HG03439 (cell line): Measurements from ENCODE around the gene OR5F1.

Source experiments
- ATAC-seq: cut with Tn5 transposase; IDR thresholded peaks from one replicate; pipeline ENCODE4 v1.9.1; 2021; ENCODE audit warnings: mild to moderate bottlenecking, moderate library complexity; ENCODE audit not compliant: unreplicated experiment

OR5F1 gene

GRCh38 chr11:55994525-55994924 is at the start of gene OR5F1:
Gene OR5F1, minus strand, starts transcription at chr11:55994625. Its CDS starts 0 bp downstream, at chr11:55994625.
- ATAC-seq: no peak

- no peak for ATAC-seq
These were observed 32.9 kb upstream of the OR5F1 start, which contains the start of gene OR5AS1 for GRCh38 chr11:56027354-56027753. Gene OR5AS1, plus strand, starts transcription at chr11:56027654. Its CDS starts 2,765 bp downstream, at chr11:56030419.

GRCh38 chr11:56013805-56014204 is 19.4 kb upstream of the OR5F1 start:
- ATAC-seq: no peak

GRCh38 chr11:56010716-56011115 is 16.3 kb upstream of the OR5F1 start:
- no peak for ATAC-seq

GRCh38 chr11:55970935-55971334 is 23.5 kb downstream of the OR5F1 start:
- no peak for ATAC-seq

- no peak for ATAC-seq
These were observed 24.6 kb downstream of the OR5F1 start, which contains the start of gene OR10AG1 for GRCh38 chr11:55969845-55970244. Gene OR10AG1, minus strand, starts transcription at chr11:55969945. Its CDS starts 38 bp downstream, at chr11:55969907.

- ATAC-seq: no peak
These were observed 26.5 kb downstream of the OR5F1 start for GRCh38 chr11:55967914-55968313.

- no peak for ATAC-seq
These were observed 28.0 kb downstream of the OR5F1 start for GRCh38 chr11:55966391-55966790.

GRCh38 chr11:55956521-55956920 is 37.9 kb downstream of the OR5F1 start:
- no peak for ATAC-seq

GRCh38 chr11:55949330-55949729 is 45.1 kb downstream of the OR5F1 start:
- no peak for ATAC-seq
